ENCODE data around the gene BCAP29.
A peak's percentile ranks its signal among the peaks of the same experiment; 100 is the strongest.

BCAP29 gene

DNA sequence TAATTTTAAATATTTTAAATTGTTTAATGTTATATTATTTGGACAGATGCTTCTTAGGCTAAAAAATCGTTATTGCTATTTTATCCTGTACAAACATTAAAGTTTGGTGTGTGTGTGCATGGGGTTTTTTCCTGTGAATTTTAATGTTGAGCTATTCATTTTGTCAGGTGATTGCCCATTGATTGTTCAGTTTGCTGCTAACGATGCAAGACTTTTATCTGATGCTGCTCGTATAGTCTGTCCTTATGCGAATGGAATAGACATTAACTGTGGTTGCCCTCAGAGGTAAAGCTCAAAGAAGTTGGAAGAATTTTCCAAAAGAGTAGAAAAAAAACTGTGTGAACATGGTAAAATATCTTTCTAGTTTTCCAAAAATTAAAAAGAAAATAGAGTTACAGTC lies 6.5 kb upstream of the BCAP29 start:
- H3K27ac ChIP-seq (ENCODE audit: low read depth, low read length), result no peak overlapping the region
- no peaks in the 10 kb centered on the region for H3K36me3 ChIP-seq (ENCODE audit: control insufficient read depth, insufficient read depth, low read length)
- H3K23ac ChIP-seq (ENCODE audit: low read length), result no peak overlapping the region
- DNase-seq, result no peak
- H4K8ac ChIP-seq (ENCODE audit: low read depth, low read length), result no peak overlapping the region
- no peak overlapping the region for H3K56ac ChIP-seq (ENCODE audit: low read length)
- H2BK120ac ChIP-seq (ENCODE audit: low read depth, low read length), result no peak overlapping the region
- no peak overlapping the region for H2BK15ac ChIP-seq (replicated peaks; ENCODE audit: low read depth)
- H4K5ac ChIP-seq (ENCODE audit: low read length), result no peak overlapping the region
- H3K18ac ChIP-seq (ENCODE audit: low read length), result no peak overlapping the region
- no peaks in the 10 kb centered on the region for H3K27me3 ChIP-seq (ENCODE audit: insufficient read depth, low read length, poor library complexity)
- no peak overlapping the region for H3K9ac ChIP-seq (ENCODE audit: low read length)
- H3K79me2 ChIP-seq (ENCODE audit: control insufficient read depth, insufficient read depth, low read length), result no peaks in the 10 kb centered on the region
- H3K4me1 ChIP-seq (ENCODE audit: control insufficient read depth, low read depth, low read length), result no peaks in the 10 kb centered on the region
- no peak overlapping the region for H3K4me2 ChIP-seq (ENCODE audit: low read length)
- WGBS (ENCODE audit: extremely low coverage, insufficient coverage, low lambda C conversion rate), result 100% methylated on average over 1 of the region's 4 CpGs
- H2AK5ac ChIP-seq (ENCODE audit: low read length), result no peak overlapping the region
- H2BK5ac ChIP-seq (ENCODE audit: low read length), result no peak overlapping the region
- no peaks in the 10 kb centered on the region for H3K79me1 ChIP-seq (ENCODE audit: low read length)
- H3K4me3 ChIP-seq (ENCODE audit: low read length), result no peak overlapping the region
- H3K4ac ChIP-seq (ENCODE audit: low read depth, low read length), result no peak overlapping the region

DNA sequence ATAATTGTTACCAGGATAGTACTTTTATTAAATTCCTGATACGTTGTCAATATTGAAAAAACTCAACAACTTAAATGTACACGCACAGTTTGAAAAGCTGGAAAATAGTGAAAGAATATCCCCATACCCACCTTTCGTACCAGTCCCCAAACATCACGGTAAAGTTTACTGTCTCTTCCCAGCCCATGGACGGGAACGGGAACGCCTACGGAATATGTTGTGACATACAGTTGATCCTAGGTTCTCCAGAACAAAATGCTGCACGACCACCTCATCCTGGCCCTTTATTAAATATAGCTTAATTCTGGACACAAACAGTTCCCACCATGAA lies 527 bp upstream of the BCAP29 start:
- Histone ChIP-seq H3K4me3 (ENCODE audit: low read length) (peak overlapping the region; percentile 69), H3K56ac (ENCODE audit: low read length) (peak overlapping the region; percentile 77), H3K4ac (ENCODE audit: low read depth, low read length) (no peak overlapping the region), H2BK5ac (ENCODE audit: low read length) (peak overlapping the region; percentile 49), H3K79me1 (ENCODE audit: low read length) (no peaks in the 10 kb centered on the region), H3K36me3 (ENCODE audit: control insufficient read depth, insufficient read depth, low read length) (no peaks in the 10 kb centered on the region), H4K8ac (ENCODE audit: low read depth, low read length) (no peak overlapping the region), H2AK5ac (ENCODE audit: low read length) (no peak overlapping the region), H3K4me2 (ENCODE audit: low read length) (peak overlapping the region; percentile 59), H4K5ac (ENCODE audit: low read length) (no peak overlapping the region), H3K4me1 (ENCODE audit: control insufficient read depth, low read depth, low read length) (no peaks in the 10 kb centered on the region), H3K27ac (ENCODE audit: low read depth, low read length) (peak overlapping the region; percentile 96), H3K18ac (ENCODE audit: low read length) (peak overlapping the region; percentile 72), H3K9ac (ENCODE audit: low read length) (peak overlapping the region; percentile 71), H2BK15ac (replicated peaks; ENCODE audit: low read depth) (no peak overlapping the region), H3K23ac (ENCODE audit: low read length) (no peak overlapping the region), H3K27me3 (ENCODE audit: insufficient read depth, low read length, poor library complexity) (no peaks in the 10 kb centered on the region), H2BK120ac (ENCODE audit: low read depth, low read length) (no peak overlapping the region), H3K79me2 (ENCODE audit: control insufficient read depth, insufficient read depth, low read length) (no peaks in the 10 kb centered on the region)
- 100% methylated on average over 1 of the region's 9 CpGs for WGBS (ENCODE audit: extremely low coverage, insufficient coverage, low lambda C conversion rate)
- DNase-seq, result no peak

DNA sequence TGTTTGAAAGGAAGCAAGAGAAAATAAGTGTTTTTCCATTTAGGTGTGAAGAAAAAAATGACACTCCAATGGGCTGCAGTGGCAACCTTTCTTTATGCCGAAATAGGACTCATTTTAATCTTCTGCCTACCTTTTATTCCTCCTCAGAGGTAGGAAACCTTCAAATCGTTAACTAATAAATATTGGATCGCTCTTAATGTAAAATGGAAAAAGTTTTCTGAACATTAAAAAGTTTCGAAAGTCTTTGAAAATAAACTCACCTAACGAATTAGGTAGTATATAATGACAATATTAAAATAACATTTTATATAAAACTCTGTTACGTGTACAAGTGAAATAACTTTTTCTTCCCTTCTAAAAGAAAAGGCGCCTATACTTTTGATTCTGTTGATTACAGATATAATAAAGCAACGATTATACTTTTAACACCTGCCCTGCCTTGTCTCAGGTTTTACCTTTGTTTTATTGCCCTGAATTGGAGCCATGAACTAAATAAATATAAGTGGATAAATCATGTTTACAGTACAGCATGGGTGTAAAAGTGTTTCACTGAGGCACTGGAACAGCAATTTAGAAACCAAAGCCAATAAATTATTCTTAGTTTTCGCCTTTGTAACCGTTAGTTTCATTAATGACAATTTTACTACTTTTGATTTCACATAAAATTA lies 804 bp downstream of the BCAP29 start:
- H3K4me2 ChIP-seq (ENCODE audit: low read length), result peak overlapping the region; percentile 56
- no peak overlapping the region for H3K23ac ChIP-seq (ENCODE audit: low read length)
- peak overlapping the region; percentile 77 for H3K56ac ChIP-seq (ENCODE audit: low read length)
- H4K5ac ChIP-seq (ENCODE audit: low read length), result no peak overlapping the region
- H3K27ac ChIP-seq (ENCODE audit: low read depth, low read length), result peak overlapping the region; percentile 96
- no peaks in the 10 kb centered on the region for H3K79me1 ChIP-seq (ENCODE audit: low read length)
- H2AK5ac ChIP-seq (ENCODE audit: low read length), result no peak overlapping the region
- no peak overlapping the region for H2BK120ac ChIP-seq (ENCODE audit: low read depth, low read length)
- H3K4me1 ChIP-seq (ENCODE audit: control insufficient read depth, low read depth, low read length), result no peaks in the 10 kb centered on the region
- no peak overlapping the region for H2BK15ac ChIP-seq (replicated peaks; ENCODE audit: low read depth)
- no peak overlapping the region for H2BK5ac ChIP-seq (ENCODE audit: low read length)
- peak overlapping the region; percentile 81 for H4K8ac ChIP-seq (ENCODE audit: low read depth, low read length)
- H3K18ac ChIP-seq (ENCODE audit: low read length), result peak overlapping the region; percentile 72
- DNase-seq, result no peak
- H3K79me2 ChIP-seq (ENCODE audit: control insufficient read depth, insufficient read depth, low read length), result no peaks in the 10 kb centered on the region
- peak overlapping the region; percentile 69 for H3K4me3 ChIP-seq (ENCODE audit: low read length)
- no peak overlapping the region for H3K4ac ChIP-seq (ENCODE audit: low read depth, low read length)
- H3K9ac ChIP-seq (ENCODE audit: low read length), result peak overlapping the region; percentile 71
- no peaks in the 10 kb centered on the region for H3K27me3 ChIP-seq (ENCODE audit: insufficient read depth, low read length, poor library complexity)
- no peaks in the 10 kb centered on the region for H3K36me3 ChIP-seq (ENCODE audit: control insufficient read depth, insufficient read depth, low read length)
- WGBS (ENCODE audit: extremely low coverage, insufficient coverage, low lambda C conversion rate), result no CpG with 5 or more reads among the region's 10 CpGs

DNA sequence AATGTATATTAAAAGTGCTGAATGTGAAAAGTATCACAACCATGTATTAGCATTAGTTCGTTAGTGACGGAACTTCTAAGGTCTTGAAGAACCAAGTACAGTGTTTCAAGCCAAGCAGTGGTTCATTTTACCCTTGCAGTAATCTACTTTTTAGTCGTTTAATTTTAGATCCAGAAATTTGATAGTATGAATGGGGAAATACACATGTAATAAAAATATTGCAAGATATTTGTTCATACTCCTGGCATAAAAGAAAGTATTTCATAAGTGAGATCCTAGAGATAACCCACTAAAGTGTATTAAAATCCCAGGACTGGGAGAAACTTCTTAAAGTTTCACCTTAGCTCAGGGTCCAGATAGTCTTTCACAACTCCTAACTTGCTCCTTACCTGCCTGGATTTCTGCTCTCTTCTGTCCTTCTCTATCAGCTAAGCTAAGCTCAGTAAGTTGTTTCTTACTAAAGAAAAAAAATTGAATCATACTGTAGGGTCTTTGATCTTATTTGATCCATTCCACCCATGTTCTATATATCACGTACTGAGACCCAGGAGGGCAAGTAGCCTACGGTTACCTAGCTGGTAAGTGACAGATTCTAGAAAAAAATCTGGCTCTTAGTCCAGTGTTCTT lies 1.5 kb downstream of the BCAP29 start:
- Histone ChIP-seq H3K23ac (ENCODE audit: low read length) (no peak overlapping the region), H3K18ac (ENCODE audit: low read length) (no peak overlapping the region), H4K5ac (ENCODE audit: low read length) (no peak overlapping the region), H3K4me3 (ENCODE audit: low read length) (no peak overlapping the region), H3K9ac (ENCODE audit: low read length) (no peak overlapping the region), H3K79me2 (ENCODE audit: control insufficient read depth, insufficient read depth, low read length) (no peaks in the 10 kb centered on the region), H3K56ac (ENCODE audit: low read length) (no peak overlapping the region), H2BK120ac (ENCODE audit: low read depth, low read length) (no peak overlapping the region), H2BK15ac (replicated peaks; ENCODE audit: low read depth) (no peak overlapping the region), H3K79me1 (ENCODE audit: low read length) (no peaks in the 10 kb centered on the region), H3K36me3 (ENCODE audit: control insufficient read depth, insufficient read depth, low read length) (no peaks in the 10 kb centered on the region), H2BK5ac (ENCODE audit: low read length) (no peak overlapping the region), H3K4me2 (ENCODE audit: low read length) (no peak overlapping the region), H3K27ac (ENCODE audit: low read depth, low read length) (no peak overlapping the region), H3K4me1 (ENCODE audit: control insufficient read depth, low read depth, low read length) (no peaks in the 10 kb centered on the region), H3K4ac (ENCODE audit: low read depth, low read length) (no peak overlapping the region), H2AK5ac (ENCODE audit: low read length) (no peak overlapping the region), H3K27me3 (ENCODE audit: insufficient read depth, low read length, poor library complexity) (no peaks in the 10 kb centered on the region), H4K8ac (ENCODE audit: low read depth, low read length) (no peak overlapping the region)
- no CpG with 5 or more reads among the region's 5 CpGs for WGBS (ENCODE audit: extremely low coverage, insufficient coverage, low lambda C conversion rate)
- DNase-seq, result no peak

DNA sequence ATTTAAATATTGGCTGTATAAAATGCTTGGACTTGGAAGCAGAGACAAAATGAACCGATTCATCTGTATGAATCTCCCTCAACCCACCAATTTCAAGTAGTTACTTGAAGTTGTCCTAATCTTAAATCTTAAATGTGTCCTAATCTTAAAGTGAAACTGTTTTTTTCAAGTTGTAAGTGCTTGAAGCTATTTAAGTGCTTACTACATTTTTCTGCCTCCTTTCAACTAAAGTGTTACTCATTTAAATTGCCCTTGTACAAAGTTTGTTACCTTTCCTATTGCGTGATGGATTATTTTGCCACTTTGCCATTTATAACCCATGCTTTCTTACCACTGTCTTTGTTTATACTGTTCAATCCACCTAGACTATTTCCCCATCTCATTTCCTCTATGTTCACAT lies 2.8 kb downstream of the BCAP29 start:
- no peak overlapping the region for H3K4ac ChIP-seq (ENCODE audit: low read depth, low read length)
- no peak overlapping the region for H2BK5ac ChIP-seq (ENCODE audit: low read length)
- H2BK120ac ChIP-seq (ENCODE audit: low read depth, low read length), result no peak overlapping the region
- no peak overlapping the region for H4K8ac ChIP-seq (ENCODE audit: low read depth, low read length)
- no peak overlapping the region for H3K56ac ChIP-seq (ENCODE audit: low read length)
- H4K5ac ChIP-seq (ENCODE audit: low read length), result no peak overlapping the region
- no peak overlapping the region for H2AK5ac ChIP-seq (ENCODE audit: low read length)
- no peak overlapping the region for H3K23ac ChIP-seq (ENCODE audit: low read length)
- no peaks in the 10 kb centered on the region for H3K79me1 ChIP-seq (ENCODE audit: low read length)
- H3K27me3 ChIP-seq (ENCODE audit: insufficient read depth, low read length, poor library complexity), result no peaks in the 10 kb centered on the region
- H3K9ac ChIP-seq (ENCODE audit: low read length), result no peak overlapping the region
- no peak overlapping the region for H3K27ac ChIP-seq (ENCODE audit: low read depth, low read length)
- H3K4me3 ChIP-seq (ENCODE audit: low read length), result no peak overlapping the region
- H2BK15ac ChIP-seq (replicated peaks; ENCODE audit: low read depth), result no peak overlapping the region
- H3K18ac ChIP-seq (ENCODE audit: low read length), result no peak overlapping the region
- H3K4me2 ChIP-seq (ENCODE audit: low read length), result no peak overlapping the region
- no peaks in the 10 kb centered on the region for H3K36me3 ChIP-seq (ENCODE audit: control insufficient read depth, insufficient read depth, low read length)
- no peaks in the 10 kb centered on the region for H3K79me2 ChIP-seq (ENCODE audit: control insufficient read depth, insufficient read depth, low read length)
- no peak for DNase-seq
- no peaks in the 10 kb centered on the region for H3K4me1 ChIP-seq (ENCODE audit: control insufficient read depth, low read depth, low read length)
- WGBS (ENCODE audit: extremely low coverage, insufficient coverage, low lambda C conversion rate), result no CpG with 5 or more reads among the region's 2 CpGs

DNA sequence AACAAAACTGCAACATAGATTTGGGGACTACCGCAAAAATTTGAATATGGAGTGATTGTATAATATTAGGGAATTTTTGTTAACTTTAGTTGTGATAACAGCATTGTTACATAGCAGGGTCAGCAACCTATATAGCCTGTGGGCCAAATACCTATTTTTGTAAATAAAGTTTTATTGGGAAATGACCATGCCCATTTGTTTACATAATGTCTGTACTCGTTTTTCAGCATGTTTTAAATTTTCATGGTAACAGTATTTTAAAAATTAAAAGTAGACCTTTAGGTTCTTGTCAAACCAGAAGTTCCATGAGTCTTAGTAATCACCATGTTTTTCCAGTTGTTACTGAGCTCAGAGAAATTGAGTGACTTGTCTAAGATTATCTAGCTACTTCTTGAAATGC lies 4.7 kb downstream of the BCAP29 start:
- Histone ChIP-seq H3K36me3 (ENCODE audit: control insufficient read depth, insufficient read depth, low read length) (no peaks in the 10 kb centered on the region), H3K4me2 (ENCODE audit: low read length) (no peak overlapping the region), H2AK5ac (ENCODE audit: low read length) (no peak overlapping the region), H3K27me3 (ENCODE audit: insufficient read depth, low read length, poor library complexity) (no peaks in the 10 kb centered on the region), H3K79me1 (ENCODE audit: low read length) (no peaks in the 10 kb centered on the region), H2BK120ac (ENCODE audit: low read depth, low read length) (no peak overlapping the region), H2BK15ac (replicated peaks; ENCODE audit: low read depth) (no peak overlapping the region), H3K4me3 (ENCODE audit: low read length) (no peak overlapping the region), H3K9ac (ENCODE audit: low read length) (no peak overlapping the region), H4K8ac (ENCODE audit: low read depth, low read length) (no peak overlapping the region), H3K18ac (ENCODE audit: low read length) (no peak overlapping the region), H3K4me1 (ENCODE audit: control insufficient read depth, low read depth, low read length) (no peaks in the 10 kb centered on the region), H2BK5ac (ENCODE audit: low read length) (no peak overlapping the region), H3K79me2 (ENCODE audit: control insufficient read depth, insufficient read depth, low read length) (no peaks in the 10 kb centered on the region), H3K56ac (ENCODE audit: low read length) (no peak overlapping the region), H3K27ac (ENCODE audit: low read depth, low read length) (no peak overlapping the region), H3K23ac (ENCODE audit: low read length) (no peak overlapping the region), H4K5ac (ENCODE audit: low read length) (no peak overlapping the region), H3K4ac (ENCODE audit: low read depth, low read length) (no peak overlapping the region)
- 100% methylated on average over 1 of the region's 2 CpGs for WGBS (ENCODE audit: extremely low coverage, insufficient coverage, low lambda C conversion rate)
- DNase-seq, result no peak
